Lower leg skin (tissue), 3 donors: ENCODE results near the gene C12orf57.

ENCODE experiments used
- POLR2A ChIP-seq, 2 donors: fragments of 450-650 bp; IDR thresholded peaks; one replicate each; pipeline ENCODE4 v1.6.1; 2016 to 2017; ENCODE audit warnings: antibody characterized with exemption in 2 of 2, mild to moderate bottlenecking in 1 of 2, moderate library complexity in 1 of 2
- TF ChIP-seq, protein P1 (sequence below), 3 donors: fragments of 450-650 bp; IDR thresholded peaks; one replicate each; pipeline ENCODE4 v1.5.1; 2016; ENCODE audit warnings: antibody characterized with exemption in 3 of 3, mild to moderate bottlenecking in 3 of 3, moderate library complexity in 2 of 3

DNA sequence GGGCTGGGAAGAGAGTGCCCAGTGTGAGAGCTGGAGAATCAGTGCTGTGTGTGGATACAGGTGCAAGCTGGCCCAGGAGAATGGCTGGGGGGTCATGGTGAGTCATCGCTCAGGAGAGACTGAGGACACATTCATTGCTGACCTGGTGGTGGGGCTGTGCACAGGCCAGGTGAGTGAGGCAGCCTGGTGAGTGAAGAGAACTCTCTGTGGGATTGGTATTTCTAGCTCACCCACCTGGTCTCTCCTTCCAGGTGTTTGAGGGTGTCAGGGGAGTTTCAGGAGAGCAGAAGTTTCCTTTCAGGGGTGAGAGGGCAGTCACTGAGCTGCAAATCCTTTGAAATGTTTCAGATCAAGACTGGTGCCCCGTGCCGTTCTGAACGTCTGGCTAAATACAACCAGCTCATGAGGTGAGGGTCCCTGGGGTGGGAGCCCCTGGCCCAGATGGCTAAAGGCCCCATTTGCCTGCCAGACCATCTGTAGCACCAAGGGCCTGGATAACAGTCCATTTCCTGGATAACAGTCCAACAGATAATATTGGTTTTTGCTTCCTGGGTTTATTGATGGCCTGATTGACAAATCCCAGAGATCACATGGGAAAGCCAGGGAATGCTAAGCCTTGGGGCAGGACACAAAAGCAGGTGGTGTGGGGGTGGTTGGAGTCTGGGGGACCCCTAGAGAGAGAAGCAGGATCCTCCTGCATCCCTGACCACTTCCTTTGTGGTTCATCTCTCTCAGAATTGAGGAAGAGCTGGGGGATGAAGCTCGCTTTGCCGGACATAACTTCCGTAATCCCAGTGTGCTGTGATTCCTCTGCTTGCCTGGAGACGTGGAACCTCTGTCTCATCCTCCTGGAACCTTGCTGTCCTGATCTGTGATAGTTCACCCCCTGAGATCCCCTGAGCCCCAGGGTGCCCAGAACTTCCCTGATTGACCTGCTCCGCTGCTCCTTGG, 21.6 kb upstream of the C12orf57 start:
- TF ChIP-seq, protein P1, sequence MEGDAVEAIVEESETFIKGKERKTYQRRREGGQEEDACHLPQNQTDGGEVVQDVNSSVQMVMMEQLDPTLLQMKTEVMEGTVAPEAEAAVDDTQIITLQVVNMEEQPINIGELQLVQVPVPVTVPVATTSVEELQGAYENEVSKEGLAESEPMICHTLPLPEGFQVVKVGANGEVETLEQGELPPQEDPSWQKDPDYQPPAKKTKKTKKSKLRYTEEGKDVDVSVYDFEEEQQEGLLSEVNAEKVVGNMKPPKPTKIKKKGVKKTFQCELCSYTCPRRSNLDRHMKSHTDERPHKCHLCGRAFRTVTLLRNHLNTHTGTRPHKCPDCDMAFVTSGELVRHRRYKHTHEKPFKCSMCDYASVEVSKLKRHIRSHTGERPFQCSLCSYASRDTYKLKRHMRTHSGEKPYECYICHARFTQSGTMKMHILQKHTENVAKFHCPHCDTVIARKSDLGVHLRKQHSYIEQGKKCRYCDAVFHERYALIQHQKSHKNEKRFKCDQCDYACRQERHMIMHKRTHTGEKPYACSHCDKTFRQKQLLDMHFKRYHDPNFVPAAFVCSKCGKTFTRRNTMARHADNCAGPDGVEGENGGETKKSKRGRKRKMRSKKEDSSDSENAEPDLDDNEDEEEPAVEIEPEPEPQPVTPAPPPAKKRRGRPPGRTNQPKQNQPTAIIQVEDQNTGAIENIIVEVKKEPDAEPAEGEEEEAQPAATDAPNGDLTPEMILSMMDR (IDR thresholded peaks at IDR 0.05), result no peak
- no peak for TF ChIP-seq POLR2A (IDR thresholded peaks at IDR 0.05)
